ENCODE data around the gene TIGD1.

The TIGD1 gene

GRCh38 chr2:232549655-232550353 lies 553 bp downstream of the TIGD1 start:
- TF ChIP-seq CTCF (IDR thresholded peaks at IDR 0.05) = no peak

DNA sequence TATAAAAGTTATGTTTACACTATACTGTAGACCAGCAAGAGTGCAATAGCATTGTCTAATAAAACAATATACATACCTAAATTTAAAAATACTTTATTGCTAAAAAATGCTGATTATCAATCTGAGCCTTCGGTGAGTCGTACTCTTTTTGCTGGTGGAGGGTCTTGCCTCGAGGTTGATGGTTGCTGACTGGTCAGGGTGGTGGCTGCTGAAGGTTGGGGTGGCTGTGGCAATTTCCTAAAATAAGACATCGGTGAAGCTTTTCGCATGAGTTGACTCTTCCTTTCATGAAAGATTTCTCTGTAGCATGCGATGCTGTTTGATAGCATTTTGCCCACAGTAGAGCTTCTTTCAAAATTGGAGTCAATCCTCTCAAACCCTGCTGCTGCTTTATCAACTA lies 2.4 kb downstream of the TIGD1 start:
- TF ChIP-seq CTCF (IDR thresholded peaks at IDR 0.05) = no peak

- TF ChIP-seq CTCF (IDR thresholded peaks at IDR 0.05) = no peak
These were observed 4.6 kb downstream of the TIGD1 start for GRCh38 chr2:232545511-232546375.

DNA sequence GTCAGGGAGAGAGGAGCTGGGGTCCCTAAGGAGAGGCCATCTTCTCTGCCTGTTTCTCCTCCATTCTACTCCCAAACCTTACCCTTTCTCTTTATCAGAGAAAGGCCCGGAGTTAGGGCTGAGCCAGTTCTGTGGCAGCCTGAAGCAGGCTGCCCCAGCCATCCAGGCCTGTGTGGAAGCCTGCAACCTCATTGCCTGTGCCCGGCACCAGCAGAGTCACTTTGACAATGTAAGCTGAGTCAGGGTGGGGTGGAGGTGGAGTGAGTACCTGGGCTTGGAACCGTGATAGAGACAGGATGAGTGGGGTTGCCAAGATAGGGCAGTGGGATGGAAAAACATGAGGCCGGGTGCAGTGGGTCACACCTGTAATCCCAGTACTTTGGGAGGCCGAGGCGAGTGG lies 5.7 kb downstream of the TIGD1 start:
- TF ChIP-seq CTCF (IDR thresholded peaks at IDR 0.05) = no peak

- TF ChIP-seq CTCF (IDR thresholded peaks at IDR 0.05) = no peak
These were observed 6.3 kb downstream of the TIGD1 start for GRCh38 chr2:232543928-232544631.

GRCh38 chr2:232543491-232543890 lies 6.9 kb downstream of the TIGD1 start:
- TF ChIP-seq CTCF (IDR thresholded peaks at IDR 0.05) = no peak

DNA sequence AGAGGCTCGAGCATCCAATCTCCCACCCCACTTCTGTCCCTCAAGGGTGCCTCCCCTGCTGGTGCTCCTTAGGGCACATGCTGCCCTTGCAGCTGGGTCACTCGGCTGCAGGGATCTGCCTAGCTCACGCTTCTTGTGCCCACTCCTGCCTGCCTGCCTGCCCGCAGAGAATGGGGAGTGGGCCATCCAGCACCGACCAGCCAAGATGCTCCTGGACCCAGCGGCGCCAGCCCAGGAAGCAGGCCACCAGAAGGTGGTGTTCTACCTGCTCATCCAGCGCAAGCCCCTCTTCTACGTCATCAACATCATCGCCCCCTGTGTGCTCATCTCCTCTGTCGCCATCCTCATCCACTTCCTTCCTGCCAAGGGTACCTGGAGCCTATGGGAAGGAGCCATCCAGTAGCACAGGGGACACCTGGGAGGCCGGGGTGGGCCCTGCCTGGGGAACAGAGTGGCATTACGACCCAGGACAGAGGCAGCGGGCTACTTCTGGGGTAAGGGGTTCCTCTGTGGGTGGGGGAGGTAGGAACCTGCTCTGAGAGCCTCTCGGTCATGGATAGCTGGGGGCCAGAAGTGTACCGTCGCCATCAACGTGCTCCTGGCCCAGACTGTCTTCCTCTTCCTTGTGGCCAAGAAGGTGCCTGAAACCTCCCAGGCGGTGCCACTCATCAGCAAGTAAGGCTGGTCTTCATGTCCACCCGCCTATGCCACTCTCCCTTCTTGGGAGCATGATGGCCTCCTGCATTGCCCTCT lies 7.5 kb downstream of the TIGD1 start:
- no peak for TF ChIP-seq CTCF (IDR thresholded peaks at IDR 0.05)
